KMS-11 (cell line): ENCODE data around the gene PDCD1.

Experiments used
- H2AFZ ChIP-seq: fragments of 200-600 bp; sonication (generic); 2 replicates; pipeline ENCODE4 v1.6.1; 2016; ENCODE audit warnings: antibody characterized with exemption, mixed run types, low read depth
- H3K27ac ChIP-seq: fragments of 200-600 bp; sonication (generic); 2 replicates; pipeline ENCODE4 v1.6.1; 2016; ENCODE audit warnings: mild to moderate bottlenecking, mixed run types
- H3K27me3 ChIP-seq: fragments of 200-600 bp; sonication (generic); 2 replicates; pipeline ENCODE4 v1.6.1; 2017; ENCODE audit warnings: mild to moderate bottlenecking, low read depth, mixed run types, moderate library complexity; ENCODE audit not compliant: insufficient read depth
- H3K36me3 ChIP-seq: fragments of 200-600 bp; sonication (generic); 2 replicates; pipeline ENCODE4 v1.6.1; 2017; ENCODE audit warnings: mild to moderate bottlenecking, mixed run types; ENCODE audit not compliant: insufficient read depth
- H3K4me1 ChIP-seq: fragments of 200-600 bp; sonication (generic); 2 replicates; pipeline ENCODE4 v1.6.1; 2016; ENCODE audit warnings: mild to moderate bottlenecking, low read depth, mixed run types; ENCODE audit not compliant: poor library complexity, severe bottlenecking
- H3K4me2 ChIP-seq: fragments of 200-600 bp; sonication (generic); 2 replicates; pipeline ENCODE4 v1.7.0; 2016; ENCODE audit warnings: mild to moderate bottlenecking, mixed run types
- H3K4me3 ChIP-seq: fragments of 200-600 bp; sonication (generic); IDR thresholded peaks from 2 replicates; pipeline ENCODE4 v1.6.1; 2017; ENCODE audit warnings: low read depth, low read length, mixed read lengths; ENCODE audit not compliant: insufficient read depth
- H3K79me2 ChIP-seq: fragments of 200-600 bp; sonication (generic); 2 replicates; pipeline ENCODE4 v1.6.1; 2016; ENCODE audit warnings: low read depth, mixed run types; ENCODE audit not compliant: insufficient read depth
- H3K9ac ChIP-seq: fragments of 200-600 bp; sonication (generic); 2 replicates; pipeline ENCODE4 v1.6.1; 2016; ENCODE audit warnings: mild to moderate bottlenecking, mixed run types
- H4K20me1 ChIP-seq: fragments of 200-600 bp; sonication (generic); 2 replicates; pipeline ENCODE4 v1.6.1; 2016; ENCODE audit warnings: mild to moderate bottlenecking, mixed run types; ENCODE audit not compliant: insufficient read depth
- TF ChIP-seq, protein P1 (sequence below): fragments of 200-600 bp; sonication (generic); conservative IDR thresholded peaks from 2 replicates; pipeline ENCODE4 v1.6.1; 2017; ENCODE audit warnings: low read depth, mild to moderate bottlenecking, antibody characterized with exemption, low read length, moderate library complexity, mixed read lengths

The PDCD1 gene

DNA sequence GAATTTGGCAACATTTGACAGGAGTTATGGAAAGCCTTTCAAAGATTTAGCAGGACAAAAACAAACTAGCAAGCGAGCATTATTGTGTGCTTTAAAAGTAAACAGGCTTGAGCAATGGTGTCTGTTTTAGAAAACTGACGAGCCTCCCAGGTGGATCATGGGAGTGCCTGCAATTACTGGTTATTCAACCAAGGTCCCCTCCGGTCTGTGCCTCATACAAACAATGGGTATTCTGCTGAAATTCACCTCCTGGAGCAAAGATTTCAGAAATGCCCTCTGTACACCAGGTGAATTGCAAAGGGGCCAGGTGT is 33.2 kb upstream of the PDCD1 start:
- TF ChIP-seq, protein P1, sequence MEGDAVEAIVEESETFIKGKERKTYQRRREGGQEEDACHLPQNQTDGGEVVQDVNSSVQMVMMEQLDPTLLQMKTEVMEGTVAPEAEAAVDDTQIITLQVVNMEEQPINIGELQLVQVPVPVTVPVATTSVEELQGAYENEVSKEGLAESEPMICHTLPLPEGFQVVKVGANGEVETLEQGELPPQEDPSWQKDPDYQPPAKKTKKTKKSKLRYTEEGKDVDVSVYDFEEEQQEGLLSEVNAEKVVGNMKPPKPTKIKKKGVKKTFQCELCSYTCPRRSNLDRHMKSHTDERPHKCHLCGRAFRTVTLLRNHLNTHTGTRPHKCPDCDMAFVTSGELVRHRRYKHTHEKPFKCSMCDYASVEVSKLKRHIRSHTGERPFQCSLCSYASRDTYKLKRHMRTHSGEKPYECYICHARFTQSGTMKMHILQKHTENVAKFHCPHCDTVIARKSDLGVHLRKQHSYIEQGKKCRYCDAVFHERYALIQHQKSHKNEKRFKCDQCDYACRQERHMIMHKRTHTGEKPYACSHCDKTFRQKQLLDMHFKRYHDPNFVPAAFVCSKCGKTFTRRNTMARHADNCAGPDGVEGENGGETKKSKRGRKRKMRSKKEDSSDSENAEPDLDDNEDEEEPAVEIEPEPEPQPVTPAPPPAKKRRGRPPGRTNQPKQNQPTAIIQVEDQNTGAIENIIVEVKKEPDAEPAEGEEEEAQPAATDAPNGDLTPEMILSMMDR, result no peak
- Histone ChIP-seq H3K4me3 (no peak overlapping the region), H3K4me2 (no peak overlapping the region), H3K27me3 (no peaks in the 10 kb centered on the region), H4K20me1 (no peaks in the 10 kb centered on the region), H3K79me2 (no peaks in the 10 kb centered on the region), H3K27ac (no peak overlapping the region), H3K9ac (no peak overlapping the region), H3K4me1 (no peaks in the 10 kb centered on the region), H3K36me3 (no peaks in the 10 kb centered on the region), H2AFZ (no peak overlapping the region)

DNA sequence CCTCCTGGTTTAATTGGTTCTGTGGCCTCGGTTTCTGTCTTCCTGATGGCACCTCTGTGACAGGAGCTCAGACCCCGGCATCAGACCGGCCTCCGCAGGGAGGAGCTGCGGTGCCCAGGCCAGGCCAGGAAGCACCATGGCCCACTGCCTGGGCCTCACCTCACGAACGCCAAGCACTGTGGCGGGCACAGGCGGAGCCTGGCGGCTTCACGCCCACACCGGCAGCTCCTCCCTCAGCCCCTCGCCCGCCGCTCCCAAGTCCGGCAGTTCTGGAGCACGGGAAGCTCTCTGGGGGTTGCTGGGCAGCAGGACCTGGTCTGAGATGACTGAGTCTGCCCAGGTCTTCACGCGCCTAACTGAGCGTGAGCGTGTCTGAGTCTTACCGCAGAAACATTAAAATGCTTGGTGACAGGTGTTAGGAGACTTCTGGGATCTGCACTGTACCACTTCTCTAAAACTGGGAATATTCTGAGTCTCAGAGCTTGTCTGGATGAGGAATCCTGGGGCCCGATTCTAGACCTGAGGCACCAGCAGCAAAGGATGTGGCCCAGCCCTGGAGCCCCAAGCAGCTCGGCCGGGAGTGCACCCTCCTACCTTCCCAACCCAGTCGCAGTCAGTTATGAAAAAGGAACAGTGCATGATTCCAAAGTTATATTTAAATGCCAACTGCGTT is 32.8 kb upstream of the PDCD1 start:
- Histone ChIP-seq H3K4me3 (no peak overlapping the region), H3K79me2 (no peaks in the 10 kb centered on the region), H2AFZ (no peak overlapping the region), H4K20me1 (no peaks in the 10 kb centered on the region), H3K36me3 (no peaks in the 10 kb centered on the region), H3K4me2 (no peak overlapping the region), H3K9ac (no peak overlapping the region), H3K27me3 (no peaks in the 10 kb centered on the region), H3K27ac (no peak overlapping the region), H3K4me1 (no peaks in the 10 kb centered on the region)
- TF ChIP-seq, protein P1, result no peak

DNA sequence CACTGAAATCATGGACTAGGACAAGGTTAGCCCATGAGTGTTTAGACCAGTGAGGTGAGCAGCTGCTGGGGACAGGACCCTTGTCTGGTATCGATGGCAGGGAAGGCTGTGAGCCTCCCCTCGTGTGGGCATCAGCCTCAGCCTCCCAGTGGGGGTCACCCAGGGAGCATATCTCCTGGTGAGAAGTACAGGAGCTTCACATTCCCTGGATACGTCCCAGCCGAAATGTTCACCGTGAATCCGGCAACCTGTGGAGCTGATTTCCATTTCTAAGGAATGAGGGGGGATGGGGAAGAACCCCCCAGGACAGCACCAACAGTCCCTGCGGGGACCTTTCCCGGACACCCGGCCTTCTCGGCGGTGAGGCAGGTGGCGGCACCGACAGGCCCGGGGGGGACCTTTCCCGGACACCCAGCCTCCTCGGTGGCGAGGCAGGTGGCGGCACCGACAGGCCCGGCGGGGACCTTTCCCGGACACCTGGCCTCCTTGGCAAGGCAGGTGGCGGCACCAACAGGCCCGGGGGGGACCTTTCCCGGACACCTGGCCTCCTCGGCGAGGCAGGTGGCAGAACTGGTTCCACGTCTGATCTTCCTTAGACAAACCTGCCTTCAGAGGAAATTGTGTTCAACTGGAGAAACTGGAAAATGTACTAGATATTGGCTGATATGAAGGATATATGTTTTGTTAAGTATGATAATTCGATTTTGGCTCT is 32.0 kb upstream of the PDCD1 start:
- no peak overlapping the region for H2AFZ ChIP-seq
- H3K9ac ChIP-seq, result no peak overlapping the region
- H3K36me3 ChIP-seq, result no peaks in the 10 kb centered on the region
- H3K4me1 ChIP-seq, result no peaks in the 10 kb centered on the region
- H3K79me2 ChIP-seq, result no peaks in the 10 kb centered on the region
- TF ChIP-seq, protein P1, result no peak
- H3K27ac ChIP-seq, result no peak overlapping the region
- no peak overlapping the region for H3K4me3 ChIP-seq
- H3K27me3 ChIP-seq, result no peaks in the 10 kb centered on the region
- H4K20me1 ChIP-seq, result no peaks in the 10 kb centered on the region
- H3K4me2 ChIP-seq, result no peak overlapping the region

DNA sequence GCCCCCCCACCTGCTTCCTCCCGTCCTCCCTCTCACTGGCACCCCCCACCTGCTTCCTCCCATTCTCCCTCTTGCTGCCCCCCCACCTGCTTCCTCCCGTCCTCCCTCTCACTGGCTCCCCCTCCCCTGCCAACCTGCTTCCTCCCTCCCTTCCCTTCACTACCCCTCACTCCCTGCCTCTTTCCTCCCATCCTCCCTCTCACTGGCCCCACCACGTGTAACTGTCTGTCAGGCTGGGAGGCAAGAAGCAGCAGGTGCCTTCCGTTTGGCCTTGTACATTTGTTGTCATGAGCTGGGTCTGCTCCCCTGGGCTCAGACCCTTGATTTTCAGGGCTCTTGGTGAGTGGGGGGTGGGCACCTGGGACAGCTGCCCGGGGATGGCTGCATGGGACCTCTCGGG is 29.9 kb upstream of the PDCD1 start:
- no peaks in the 10 kb centered on the region for H4K20me1 ChIP-seq
- no peak overlapping the region for H3K4me2 ChIP-seq
- no peak overlapping the region for H2AFZ ChIP-seq
- H3K9ac ChIP-seq, result no peak overlapping the region
- TF ChIP-seq, protein P1, result no peak
- no peak overlapping the region for H3K27ac ChIP-seq
- no peaks in the 10 kb centered on the region for H3K79me2 ChIP-seq
- no peak overlapping the region for H3K4me3 ChIP-seq
- no peaks in the 10 kb centered on the region for H3K36me3 ChIP-seq
- H3K27me3 ChIP-seq, result no peaks in the 10 kb centered on the region
- no peaks in the 10 kb centered on the region for H3K4me1 ChIP-seq
